SK-N-MC (cell line): ENCODE data around the gene NLRP10.

Experiments used
- EZH2 ChIP-seq: fragments of 200-600 bp; sonication (generic); IDR thresholded peaks from one replicate; pipeline ENCODE4 v1.6.1; 2017; ENCODE audit warnings: antibody characterized with exemption
- FOXP2 ChIP-seq: optimal IDR thresholded peaks from 2 replicates; pipeline ENCODE3; 2011; ENCODE audit warnings: mild to moderate bottlenecking, moderate library complexity; ENCODE audit not compliant: insufficient read depth; ENCODE audit errors: extremely low read length, control extremely low read depth

- TF ChIP-seq FOXP2: no peak
- no peak for TF ChIP-seq EZH2
Observed at GRCh38 chr11:7941146-7941545, 24.1 kb downstream of the NLRP10 start.
